Left lobe of liver (tissue), 2 donors: Measurements from ENCODE around the gene VWDE. TPM values are rescaled to one million over a fixed set of nuclear protein-coding genes. Genes with fewer than 3 reads are reported as not detected.
"Not testable (repeated sequence)": the region's sequence is repeated elsewhere in the genome, so short reads cannot be mapped to it uniquely, and the experiment has no call there.

Source experiments
- ATAC-seq: fragments of 200-7000 bp; cut with Tn5 transposase; one replicate; pipeline ENCODE4 v1.9.1; 2020; ENCODE audit warnings: mild to moderate bottlenecking, moderate library complexity
- DNase-seq: peaks from one replicate; pipeline ENCODE4 v3.0.0-alpha.2; 2020; ENCODE audit warnings: low spot score
- total RNA-seq: library from RNA; stranded (reverse); gene quantifications from one replicate; pipeline ENCODE4 v1.2.1, GENCODE V29; 2021
- donor health status: DM: no; HTN: no; CAD: no; lungs with moderate emphysema.
- donor health status: DM: no; HTN: yes; CAD: no.

Gene VWDE
- 0.38 TPM for total RNA-seq

DNA sequence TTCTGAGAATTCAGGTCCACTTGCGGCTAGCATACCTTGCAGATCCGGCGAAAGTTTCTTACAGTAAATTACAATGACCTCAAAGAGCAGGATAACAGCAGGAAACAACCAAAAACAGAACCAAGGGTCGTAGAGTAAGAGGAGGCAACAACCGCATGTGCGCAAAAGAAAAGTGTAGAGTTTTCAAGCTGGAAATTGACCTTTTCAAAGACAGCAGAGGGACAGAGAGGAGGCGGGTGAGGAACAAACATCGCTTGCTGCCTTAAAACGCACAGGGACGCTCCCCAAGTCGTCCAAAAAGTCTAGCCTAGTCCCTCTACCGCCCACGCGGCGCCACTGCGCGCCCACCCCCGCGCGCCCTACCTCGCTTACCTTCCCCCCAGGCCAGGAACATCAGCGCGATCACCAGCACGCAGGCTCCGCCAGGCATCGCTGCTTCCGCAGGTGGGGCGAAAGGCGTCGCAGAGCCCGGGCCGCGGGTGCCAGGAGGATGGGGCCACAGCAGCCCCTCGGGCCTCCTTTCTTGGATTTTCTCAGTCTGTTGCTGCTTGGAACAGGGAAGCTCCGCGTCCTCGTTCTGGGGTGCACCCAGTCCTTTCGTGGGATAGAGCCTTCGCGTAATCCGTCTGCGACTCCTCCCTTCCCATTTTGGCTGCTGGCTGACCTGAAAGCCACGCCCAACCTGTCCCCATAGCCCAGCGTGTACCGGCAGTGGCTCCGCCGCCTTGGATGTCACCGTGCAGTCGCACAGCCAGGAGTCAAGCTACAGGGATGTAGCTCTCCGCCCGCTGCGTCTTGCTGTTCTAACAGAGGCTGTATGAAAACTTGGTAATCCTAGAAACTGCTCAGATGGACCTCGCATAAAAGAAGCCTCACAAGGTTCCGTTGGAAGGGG, at the start of gene VWDE:
Gene VWDE, minus strand, starts transcription at position 579 of the 895 bp plus-strand sequence. Its CDS starts 149 bp downstream, at position 430.
- DNase-seq (no peak), ATAC-seq (no peak)

DNA sequence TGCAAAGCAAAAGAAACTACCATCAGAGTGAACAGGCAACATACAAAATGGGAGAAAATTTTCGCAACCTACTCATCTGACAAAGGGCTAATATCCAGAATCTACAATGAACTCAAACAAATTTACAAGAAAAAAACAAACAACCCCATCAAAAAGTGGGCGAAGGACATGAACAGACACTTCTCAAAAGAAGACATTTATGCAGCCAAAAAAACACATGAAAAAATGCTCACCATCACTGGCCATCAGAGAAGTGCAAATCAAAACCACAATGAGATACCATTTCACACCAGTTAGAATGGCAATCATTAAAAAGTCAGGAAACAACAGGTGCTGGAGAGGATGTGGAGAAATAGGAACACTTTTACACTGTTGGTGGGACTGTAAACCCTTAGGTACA, 49.5 kb upstream of the VWDE start:
- ATAC-seq, DNase-seq: not testable (repeated sequence)

DNA sequence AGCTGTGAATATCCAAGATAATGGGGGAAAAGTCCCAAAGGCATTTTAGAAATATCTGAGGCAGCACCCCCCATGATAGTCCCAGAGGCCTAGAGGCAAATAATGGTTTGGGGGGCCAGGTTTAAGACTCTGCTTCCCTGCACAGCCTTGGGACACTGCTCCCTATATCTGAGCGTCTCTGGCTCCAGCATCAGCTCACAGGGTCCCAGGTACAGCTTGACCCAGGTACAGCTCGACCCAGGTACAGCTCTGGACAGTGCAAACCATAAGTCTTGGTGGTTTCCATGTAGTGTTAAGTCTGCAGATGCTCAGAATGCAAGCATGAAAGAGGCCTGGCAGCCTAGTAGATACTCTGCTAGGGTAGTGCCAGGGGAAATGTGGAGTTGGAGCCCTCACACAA, 47.0 kb upstream of the VWDE start:
- no peak for DNase-seq
- ATAC-seq, result no peak

DNA sequence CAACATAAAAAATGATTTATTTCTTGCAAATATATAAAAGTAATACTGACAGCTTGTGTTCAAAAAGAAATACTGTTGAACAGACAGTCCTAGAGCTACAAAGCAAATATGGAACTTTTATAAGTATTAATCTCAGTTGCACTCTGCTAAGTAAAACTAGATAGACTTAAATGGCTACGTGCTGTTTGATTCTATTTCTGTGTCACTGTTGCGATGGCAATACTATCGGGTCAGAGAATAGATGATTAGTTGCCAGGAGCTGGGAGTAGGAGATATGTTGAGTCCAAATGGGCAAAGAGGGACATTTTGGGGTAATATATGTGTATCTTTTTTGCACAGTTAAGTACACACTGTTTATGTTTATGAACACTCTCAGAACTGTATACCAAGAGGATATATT, 41.1 kb upstream of the VWDE start:
- ATAC-seq (no peak), DNase-seq (no peak)

DNA sequence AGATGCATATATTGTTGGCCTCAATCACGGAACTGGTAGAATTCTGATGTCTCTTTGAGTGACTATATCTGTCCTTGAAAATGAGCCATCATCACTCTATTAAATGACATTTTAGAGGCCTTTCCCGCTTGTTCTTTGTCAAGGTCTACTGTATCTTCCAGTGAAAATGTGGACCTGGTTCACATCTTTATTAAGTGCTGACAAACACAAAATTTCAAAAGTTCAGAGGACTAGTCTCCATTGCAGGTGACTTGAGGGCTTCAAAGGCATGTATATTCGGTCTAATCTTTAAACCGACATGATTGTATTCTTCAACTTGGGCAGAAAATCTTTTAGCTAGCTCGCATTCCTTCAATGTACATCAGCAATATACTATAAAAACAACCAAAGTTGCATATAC, 36.6 kb upstream of the VWDE start:
- ATAC-seq (no peak), DNase-seq (no peak)

DNA sequence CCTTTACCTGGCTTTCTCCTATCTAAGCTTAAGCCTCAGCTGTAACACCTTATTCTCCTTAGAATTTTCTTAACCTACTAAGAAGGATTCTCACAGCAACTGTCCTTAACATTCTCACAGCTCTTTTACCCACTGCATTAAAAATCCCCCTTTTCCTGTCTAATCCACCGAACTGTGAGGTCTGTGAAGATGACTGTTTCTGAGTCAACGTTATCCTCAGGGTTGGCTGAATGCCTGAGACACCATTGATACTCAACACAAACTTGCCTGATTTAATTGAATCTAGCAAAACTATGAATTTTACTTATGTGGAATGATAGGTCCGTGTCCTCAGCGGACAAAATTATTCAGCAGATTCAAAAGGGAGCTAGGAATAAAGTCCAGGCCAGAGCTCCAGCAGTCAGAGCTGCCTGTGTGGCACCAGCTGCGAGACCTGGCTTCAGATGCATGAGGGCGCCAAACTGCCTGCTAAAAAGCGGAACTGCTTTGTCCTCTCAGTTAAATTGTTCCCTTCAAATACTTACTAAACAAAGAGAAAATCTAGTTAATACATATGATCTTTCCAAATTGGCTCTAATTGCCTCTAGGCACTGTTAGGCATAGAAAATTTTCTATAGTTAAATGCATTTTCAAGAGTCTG, 33.4 kb upstream of the VWDE start:
- DNase-seq (no peak), ATAC-seq (peak; percentile 49)

DNA sequence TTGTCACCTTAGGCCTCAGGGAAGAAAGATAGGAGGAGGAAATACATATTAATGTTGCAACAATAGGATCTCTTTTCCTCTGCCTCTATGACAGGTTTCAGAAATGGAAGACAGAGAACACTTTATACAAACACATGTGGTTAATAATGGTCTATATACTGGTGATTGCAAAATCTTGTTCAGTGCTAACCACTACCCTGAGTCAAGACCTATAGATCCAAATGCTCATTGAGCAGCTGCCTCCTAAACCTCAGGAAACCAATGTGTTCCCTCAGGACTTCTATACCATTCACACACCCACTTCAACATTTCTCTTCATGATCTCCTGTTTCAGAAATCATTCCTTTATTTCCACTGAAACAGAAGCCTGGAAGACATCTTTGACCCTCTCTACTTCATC, 32.5 kb upstream of the VWDE start:
- ATAC-seq (no peak), DNase-seq (no peak)

DNA sequence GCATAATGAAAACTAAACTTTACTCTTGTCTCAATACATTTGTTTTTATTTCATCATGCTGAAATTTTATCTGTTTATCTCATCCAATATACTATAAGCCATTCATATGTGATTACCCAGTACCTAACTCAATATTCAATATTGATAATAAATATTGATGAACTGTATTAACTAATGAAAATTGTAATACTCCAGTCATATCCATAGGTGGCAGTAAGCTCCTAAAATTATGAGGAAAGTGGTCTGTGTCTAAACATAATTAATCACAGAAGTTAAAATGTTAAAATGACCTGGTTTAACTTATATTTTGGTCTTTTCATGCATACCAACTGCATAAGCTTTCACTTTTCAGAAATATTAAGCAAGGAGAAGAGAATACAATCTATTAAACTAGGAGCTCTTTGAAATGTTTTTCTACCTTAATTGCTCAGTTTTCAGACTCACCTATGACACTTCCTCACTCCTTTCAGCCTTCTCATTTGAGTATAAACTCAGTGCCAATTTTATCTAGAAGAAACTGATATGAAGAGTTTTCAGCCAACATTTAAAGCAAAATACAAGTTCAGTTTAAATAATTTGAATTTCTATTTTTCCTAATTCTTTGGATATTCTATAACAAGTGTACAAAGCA, 30.5 kb upstream of the VWDE start:
- ATAC-seq (no peak), DNase-seq (no peak)

DNA sequence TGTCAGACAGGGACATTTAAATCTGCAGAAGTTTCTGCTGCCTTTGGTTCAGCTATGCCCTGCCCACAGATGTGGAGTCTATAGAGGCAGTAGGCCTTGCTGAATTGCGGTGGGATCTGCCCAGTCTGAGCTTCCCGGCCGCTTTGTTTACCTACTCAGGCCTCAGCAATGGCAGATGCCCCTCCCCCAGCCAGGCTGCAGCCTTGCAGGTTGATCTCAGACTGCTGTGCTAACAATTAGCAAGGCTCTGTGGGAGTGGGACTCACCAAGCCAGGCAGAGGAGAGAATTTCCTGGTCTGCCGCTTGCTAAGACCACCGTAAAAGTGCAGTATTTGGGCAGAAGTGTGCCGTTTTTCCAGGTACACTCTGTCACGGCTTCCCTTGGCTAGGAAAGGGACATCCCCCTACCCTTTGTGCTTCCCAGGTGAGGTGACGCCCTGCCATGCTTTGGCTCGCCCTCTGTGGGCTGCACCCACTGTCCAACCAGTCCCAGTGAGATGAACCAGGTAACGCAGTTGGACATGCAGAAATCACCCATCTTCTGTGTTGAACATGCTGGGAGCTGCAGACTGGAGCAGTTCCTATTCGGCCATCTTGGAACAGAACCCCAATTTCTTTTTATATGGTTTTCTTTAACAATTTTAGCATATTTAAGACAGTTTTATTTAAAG, 28.4 kb upstream of the VWDE start:
- no peak for DNase-seq
- ATAC-seq, result no peak

DNA sequence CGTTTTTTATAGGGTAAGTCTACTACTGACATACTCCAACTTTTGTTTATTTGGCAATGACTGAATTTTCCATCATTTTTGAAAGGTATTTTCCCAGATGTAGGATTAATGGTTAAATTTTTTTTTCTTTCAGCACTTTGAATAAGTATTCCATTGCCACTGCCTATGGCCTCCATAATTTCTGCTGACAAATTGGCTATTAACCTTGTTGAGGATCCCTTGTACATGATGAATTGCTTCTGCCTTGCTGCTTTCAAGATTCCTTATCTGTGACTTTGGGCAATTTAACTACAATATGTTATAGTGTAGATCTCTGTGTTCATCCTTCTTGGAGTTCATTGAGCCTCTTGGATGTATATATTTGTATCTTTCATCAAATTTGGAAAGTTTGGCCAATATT, 21.6 kb upstream of the VWDE start:
- no peak for ATAC-seq
- DNase-seq, result no peak

DNA sequence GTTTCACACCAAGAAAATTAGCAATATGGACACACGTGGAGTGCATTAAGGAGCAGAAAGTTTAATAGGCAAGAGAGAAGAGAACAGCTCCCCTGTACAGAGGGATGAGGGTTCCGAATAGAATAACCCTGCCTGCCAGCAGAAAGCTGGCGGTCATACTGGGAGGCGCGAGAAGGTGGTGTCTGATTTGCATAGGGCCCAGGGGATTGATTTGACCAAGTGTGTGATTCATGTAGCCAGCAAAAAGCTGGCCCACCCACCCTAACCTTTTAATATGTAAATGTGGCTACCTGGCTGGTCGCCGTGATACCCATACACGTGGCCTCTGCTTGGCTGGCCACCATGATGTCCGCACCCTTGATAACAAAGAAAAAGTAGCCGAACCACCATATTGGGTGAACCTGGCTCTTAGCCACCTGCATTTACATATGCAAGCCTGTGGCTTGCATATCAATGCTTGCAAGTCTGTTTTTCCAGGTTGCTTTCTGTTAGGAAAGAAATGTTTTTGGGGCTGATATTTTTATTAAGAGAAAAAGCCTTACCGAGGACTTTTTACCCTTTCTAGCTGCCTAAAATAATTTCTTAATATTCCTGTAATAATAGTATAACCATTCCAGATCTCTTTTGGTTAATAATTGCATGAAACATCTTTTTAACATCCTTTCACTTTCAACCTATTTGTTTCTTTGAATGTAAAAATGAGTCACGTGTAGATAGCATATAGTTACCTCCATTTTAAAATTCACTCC, 20.5 kb upstream of the VWDE start:
- DNase-seq (no peak), ATAC-seq (no peak)

DNA sequence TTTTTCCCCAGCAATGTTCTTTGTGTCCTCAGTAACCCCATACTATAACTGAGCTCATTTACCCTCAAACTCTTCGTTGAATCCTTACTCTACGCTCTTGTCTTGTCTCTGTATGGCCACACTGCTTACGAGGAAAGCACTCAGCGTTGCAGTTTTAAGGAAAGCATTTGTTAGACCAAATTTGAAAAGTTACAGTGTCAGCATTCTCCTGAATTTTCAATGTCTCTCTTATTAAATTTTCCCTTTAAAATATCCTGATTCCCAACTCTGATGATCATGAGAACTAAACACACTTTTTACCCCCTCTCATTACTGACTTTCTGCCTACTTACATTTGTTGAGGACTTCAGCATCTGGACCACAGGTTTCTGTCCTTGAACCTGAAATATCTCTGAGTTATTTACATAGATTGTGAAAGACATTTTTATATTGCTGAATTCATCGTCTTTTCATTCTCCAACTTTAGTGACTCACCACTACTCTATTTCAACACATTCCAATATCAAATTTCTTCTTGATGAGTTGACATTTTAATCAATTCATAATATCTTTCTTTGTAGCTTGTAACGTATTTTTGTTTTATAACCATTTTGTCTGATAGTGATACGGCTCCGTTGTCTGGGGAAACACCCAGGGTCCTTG, 19.8 kb upstream of the VWDE start:
- DNase-seq (no peak), ATAC-seq (no peak)

DNA sequence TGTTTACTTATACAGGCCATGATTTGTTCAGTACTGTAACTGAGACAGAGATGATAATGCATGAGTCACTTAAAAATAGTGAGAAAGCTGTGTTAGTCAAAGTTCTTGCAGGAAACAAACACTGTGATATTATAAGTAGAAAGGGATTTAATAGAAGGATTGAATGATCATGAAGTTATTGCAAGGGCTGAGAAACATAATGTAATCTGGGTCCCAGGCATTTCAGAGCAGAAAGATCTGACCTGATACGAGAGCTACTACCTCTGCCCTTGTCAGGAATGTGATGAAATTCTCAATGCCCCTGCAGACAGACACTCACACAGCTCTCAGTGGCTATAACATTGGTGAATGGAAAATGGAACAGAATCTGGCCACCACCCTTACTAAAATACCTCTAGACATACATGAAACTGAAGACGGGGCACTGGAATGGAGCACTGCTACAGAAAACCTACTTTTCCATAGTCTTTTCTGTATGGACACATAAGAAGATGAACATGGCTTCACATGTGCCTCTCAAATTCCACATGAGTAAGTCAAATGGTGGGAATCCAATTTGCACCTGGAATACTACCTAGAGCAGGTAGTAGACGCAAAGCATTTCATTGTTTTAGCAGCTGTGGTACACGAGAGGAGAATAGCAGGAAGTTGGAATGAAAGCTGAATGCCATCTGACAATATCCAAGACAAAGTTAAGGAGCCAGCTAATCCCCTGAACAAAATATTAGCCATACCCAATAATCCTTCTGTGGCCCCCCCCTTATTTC, 19.1 kb upstream of the VWDE start:
- DNase-seq (no peak), ATAC-seq (no peak)

DNA sequence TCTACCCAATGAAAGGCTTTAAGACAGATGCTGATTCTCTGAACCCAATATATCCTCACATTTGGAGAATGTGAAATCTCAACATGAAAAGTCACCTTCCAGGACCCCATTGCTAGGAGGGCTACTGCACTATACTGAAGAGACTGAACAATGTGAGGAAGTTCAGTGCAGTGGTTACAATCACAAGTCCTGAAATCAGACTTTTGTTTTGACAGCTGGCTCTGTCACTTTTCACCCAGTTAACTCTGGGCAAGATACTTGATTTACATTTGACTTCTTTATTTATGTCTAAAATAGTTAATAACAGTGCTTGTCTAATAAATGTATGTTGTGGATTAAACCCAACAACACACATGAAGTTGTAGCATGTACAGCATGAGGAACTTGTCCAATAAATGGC, 14.8 kb upstream of the VWDE start:
- ATAC-seq, result no peak
- DNase-seq, result no peak

DNA sequence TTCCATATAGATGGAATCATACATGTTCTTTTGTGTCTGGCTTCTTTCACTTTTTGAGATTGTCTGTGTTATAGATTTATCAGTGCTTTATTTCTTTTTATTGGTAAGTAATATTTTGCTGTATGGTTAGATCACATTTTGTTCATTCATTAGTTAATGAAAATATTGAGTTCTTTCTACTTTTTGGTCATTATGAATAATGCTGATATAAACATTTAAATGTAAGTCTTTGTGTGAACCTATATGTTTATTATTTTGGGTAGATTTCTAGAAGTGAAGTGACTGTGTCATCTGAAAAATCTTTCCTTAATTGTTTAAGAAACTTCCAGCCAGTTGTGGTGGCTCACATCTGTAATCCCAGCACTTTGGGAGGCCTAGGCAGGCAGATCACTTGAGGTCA, 11.4 kb upstream of the VWDE start:
- no peak for DNase-seq
- ATAC-seq, result no peak

DNA sequence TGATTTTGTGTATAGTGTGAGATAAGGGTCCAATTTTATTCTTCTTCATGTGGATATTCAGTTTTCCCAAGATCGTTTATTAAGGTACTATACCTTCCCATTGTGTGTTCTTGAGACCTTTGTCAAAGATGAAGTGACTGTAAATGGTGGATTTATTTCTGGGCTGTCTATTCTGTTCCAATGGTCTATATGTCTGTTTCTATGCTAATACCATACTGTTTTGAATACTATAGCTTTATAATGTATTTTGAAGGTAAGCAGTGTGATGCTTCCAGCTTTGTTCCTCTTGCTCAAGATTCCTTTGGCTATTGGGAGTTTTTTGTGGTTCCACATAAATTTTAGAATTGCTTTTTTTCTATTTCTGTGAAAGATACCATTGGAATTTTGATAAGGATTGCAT, 8.7 kb upstream of the VWDE start:
- ATAC-seq, result no peak

DNA sequence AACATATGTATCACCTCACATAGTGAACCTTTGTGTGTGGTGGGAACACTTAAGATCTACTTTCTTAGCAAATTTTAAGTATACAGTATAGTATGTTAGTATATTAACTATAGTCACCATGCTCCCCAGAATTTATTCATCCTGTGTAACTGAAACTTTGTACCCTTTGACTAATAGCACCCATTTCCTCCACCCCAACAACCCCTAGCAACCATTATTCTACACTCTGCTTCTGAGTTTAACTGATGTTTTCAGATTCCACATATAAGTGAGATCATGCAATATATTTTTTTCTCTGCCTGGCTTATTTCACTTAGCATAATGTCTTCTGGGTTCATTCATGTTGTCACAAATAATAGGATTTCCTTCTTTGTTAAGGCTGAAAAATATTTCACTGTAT, 6.9 kb upstream of the VWDE start:
- ATAC-seq (no peak), DNase-seq (no peak)

More for the DNA sequence above, 8.7 kb upstream of the VWDE start:
- no peak for DNase-seq

DNA sequence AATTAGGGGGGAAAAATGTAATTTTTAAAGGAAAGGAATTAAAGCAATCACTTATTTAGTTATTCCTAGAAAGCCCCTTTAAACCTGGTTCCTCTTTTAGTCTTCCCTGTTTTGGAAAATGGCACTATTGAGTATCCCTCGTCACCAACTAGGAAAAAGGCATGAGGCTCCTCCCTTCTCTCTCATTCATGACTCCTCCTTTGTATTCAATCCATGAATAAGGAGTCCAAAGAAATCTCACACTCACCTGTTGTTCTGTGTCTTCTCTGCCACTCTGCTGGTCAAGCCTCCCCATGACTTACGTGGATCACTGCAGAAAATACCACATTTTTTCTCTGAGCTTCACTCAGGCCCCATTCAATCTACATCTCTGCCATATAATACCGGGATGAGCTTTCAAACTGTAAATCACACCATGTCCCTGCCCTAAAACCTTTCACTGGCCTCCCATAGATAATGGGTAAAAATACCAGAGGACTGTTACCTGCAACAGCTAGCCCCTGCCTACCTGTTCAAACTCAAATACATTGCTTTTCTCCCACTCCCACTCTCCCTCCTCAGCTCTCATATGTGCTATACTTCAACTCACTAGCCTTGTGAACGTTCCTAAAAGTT, 5.5 kb upstream of the VWDE start:
- ATAC-seq (no peak), DNase-seq (no peak)

DNA sequence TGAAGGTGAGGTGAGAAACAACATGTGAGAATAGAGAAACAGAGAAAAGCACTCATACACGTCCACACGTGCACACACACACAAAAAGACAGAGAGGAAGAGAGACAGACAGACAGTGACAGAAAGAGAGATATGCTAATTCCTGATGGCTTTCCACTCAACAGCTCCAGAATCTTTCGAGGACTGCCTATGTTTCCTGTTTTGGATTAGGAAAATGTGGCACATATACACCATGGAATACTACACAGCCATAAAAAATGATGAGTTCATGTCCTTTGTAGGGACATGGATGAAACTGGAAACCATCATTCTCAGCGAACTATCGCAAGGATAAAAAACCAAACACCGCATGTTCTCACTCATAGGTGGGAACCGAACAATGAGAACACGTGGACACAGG, 4.0 kb upstream of the VWDE start:
- not testable (repeated sequence) for ATAC-seq

More for the DNA sequence above, 4.0 kb upstream of the VWDE start:
- DNase-seq, result not testable (repeated sequence)
